ENCODE results near the gene ITGB1BP2. TPM values are rescaled to one million over a fixed set of nuclear protein-coding genes. Genes with fewer than 3 reads are reported as not detected.
"Not testable (repeated sequence)": the region's sequence is repeated elsewhere in the genome, so short reads cannot be mapped to it uniquely, and the experiment has no call there.

ITGB1BP2 gene
- total RNA-seq, 1 experiment from 2014 or later = 3.5 TPM

DNA sequence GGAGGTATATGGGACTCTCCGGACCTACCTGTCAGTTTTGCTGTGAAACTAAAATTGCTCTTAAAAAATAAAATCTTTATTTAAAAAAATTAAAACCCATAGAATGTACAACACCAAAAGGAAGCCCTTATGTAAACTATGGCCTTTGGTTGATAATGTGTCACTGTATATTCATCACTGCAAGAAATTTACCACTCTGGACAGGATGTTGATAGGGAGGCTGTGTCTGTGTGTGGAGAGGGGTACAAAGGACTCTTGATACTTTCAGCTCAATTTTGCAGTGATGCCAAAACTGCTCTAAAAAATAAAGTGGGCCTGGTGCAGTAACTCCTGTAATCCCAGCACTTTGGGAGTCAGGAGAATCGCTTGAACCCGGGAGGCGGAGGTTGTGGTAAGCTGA is 44.7 kb upstream of the ITGB1BP2 start (continued):
- TF ChIP-seq EZH2phosphoT487 (IDR thresholded peaks at IDR 0.05; ENCODE audit: borderline replicate concordance) (no peak), CBX3 (IDR thresholded peaks at IDR 0.05; ENCODE audit: low read depth) (no peak), YY1 (IDR thresholded peaks at IDR 0.05; ENCODE audit: extremely low read depth, insufficient replicate concordance, low read depth, low read length) (no peak)

DNA sequence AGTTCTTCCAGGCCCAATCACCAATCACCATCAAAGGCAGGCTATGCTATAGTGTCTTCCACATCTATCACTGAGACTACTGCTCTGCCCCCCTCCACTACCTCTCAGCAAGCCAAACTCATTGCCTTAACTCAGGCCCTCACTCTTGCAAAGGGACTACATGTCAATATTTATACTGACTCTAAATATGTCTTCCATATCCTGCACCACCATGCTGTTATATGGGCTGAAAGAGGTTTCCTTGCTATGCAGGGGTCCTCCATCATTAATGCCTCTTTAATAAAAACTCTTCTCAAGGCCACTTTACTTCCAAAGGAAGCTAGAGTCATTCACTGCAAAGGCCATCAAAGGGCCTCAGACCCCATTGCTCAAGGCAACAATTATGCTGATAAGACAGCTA is 32.9 kb upstream of the ITGB1BP2 start:
- H3K9me3 ChIP-seq (ENCODE audit: control insufficient read depth in 1 of 2, insufficient read depth in 1 of 2, low read depth in 1 of 2, low read length in 2 of 2); H3K27ac ChIP-seq (ENCODE audit: low read depth, low read length); H3K36me3 ChIP-seq (ENCODE audit: control insufficient read depth in 1 of 2, insufficient read depth in 2 of 2, low read length in 2 of 2); H3K27me3 ChIP-seq (ENCODE audit: insufficient read depth, low read length); H3K79me2 ChIP-seq (ENCODE audit: insufficient read depth, low read length); H3K4me3 ChIP-seq (replicated peaks in 1 of 2; ENCODE audit: low read depth in 1 of 2, low read length in 2 of 2); DNase-seq (ENCODE audit: low read depth, low spot score); H3K9me2 ChIP-seq (ENCODE audit: insufficient read depth); POLR2A ChIA-PET; RAD21 ChIA-PET (ENCODE audit: low non-redundant PET in 1 of 2, low total read pairs in 2 of 2, uncharacterized antibody in 2 of 2, unreplicated experiment in 2 of 2); intact Hi-C loops (cut with micrococcal nuclease); ATAC-seq; H2AFZ ChIP-seq (ENCODE audit: low read depth, low read length, poor library complexity, severe bottlenecking); H3K4me2 ChIP-seq (ENCODE audit: low read length); H4K20me1 ChIP-seq (ENCODE audit: insufficient read depth); H3K9ac ChIP-seq (ENCODE audit: low read length); CTCF ChIA-PET; H3K4me1 ChIP-seq (ENCODE audit: control insufficient read depth in 1 of 2, insufficient read depth in 2 of 2, low read length in 2 of 2); BruUV-seq (replicated peaks): not testable (repeated sequence)

GRCh38 chrX:71269801-71270395 is 31.7 kb upstream of the ITGB1BP2 start:
- Histone ChIP-seq H3K9me2 (ENCODE audit: insufficient read depth) (no peaks in the 10 kb centered on the region), H2AFZ (ENCODE audit: low read depth, low read length, poor library complexity, severe bottlenecking) (no peak overlapping the region), H3K4me1 (ENCODE audit: control insufficient read depth in 1 of 2, insufficient read depth in 2 of 2, low read length in 2 of 2) (no peaks in the 10 kb centered on the region), H3K4me2 (ENCODE audit: low read length) (no peak overlapping the region), H3K36me3 (ENCODE audit: control insufficient read depth in 1 of 2, insufficient read depth in 2 of 2, low read length in 2 of 2) (no peaks in the 10 kb centered on the region), H3K9me3 (ENCODE audit: control insufficient read depth in 1 of 2, insufficient read depth in 1 of 2, low read depth in 1 of 2, low read length in 2 of 2) (no peaks in the 10 kb centered on the region), H3K4me3 (replicated peaks in 1 of 2; ENCODE audit: low read depth in 1 of 2, low read length in 2 of 2) (no peak overlapping the region), H4K20me1 (ENCODE audit: insufficient read depth) (no peaks in the 10 kb centered on the region), H3K9ac (ENCODE audit: low read length) (no peak overlapping the region), H3K79me2 (ENCODE audit: insufficient read depth, low read length) (no peaks in the 10 kb centered on the region), H3K27me3 (ENCODE audit: insufficient read depth, low read length) (no peaks in the 10 kb centered on the region), H3K27ac (ENCODE audit: low read depth, low read length) (no peak overlapping the region)
- ChIA-PET RAD21 (ENCODE audit: low non-redundant PET in 1 of 2, low total read pairs in 2 of 2, uncharacterized antibody in 2 of 2, unreplicated experiment in 2 of 2) (no interaction called here), CTCF (no interaction called here), POLR2A (no interaction called here)
- ATAC-seq (no peak), DNase-seq (ENCODE audit: low read depth, low spot score) (no peak)
- intact Hi-C loops (cut with micrococcal nuclease) = no loop called here
- no TSS peak for BruUV-seq (replicated peaks)
- TF ChIP-seq ATF3 (IDR thresholded peaks at IDR 0.05) = no peak
- no peak for TF ChIP-seq RAD21 (IDR thresholded peaks at IDR 0.05; ENCODE audit: low read depth)
- TF ChIP-seq JUND (IDR thresholded peaks at IDR 0.05) = no peak
- TF ChIP-seq POLR2A (IDR thresholded peaks at IDR 0.05; ENCODE audit: borderline replicate concordance, extremely low read depth, insufficient read depth, insufficient read length) = no peak
- no peak for TF ChIP-seq ZBTB33 (IDR thresholded peaks at IDR 0.05; ENCODE audit: extremely low read depth, insufficient replicate concordance, low read length)
- no peak for TF ChIP-seq CEBPB (IDR thresholded peaks at IDR 0.05; ENCODE audit: low read depth)
- TF ChIP-seq SRF (IDR thresholded peaks at IDR 0.05; ENCODE audit: low read depth) = no peak
- TF ChIP-seq, protein P1, sequence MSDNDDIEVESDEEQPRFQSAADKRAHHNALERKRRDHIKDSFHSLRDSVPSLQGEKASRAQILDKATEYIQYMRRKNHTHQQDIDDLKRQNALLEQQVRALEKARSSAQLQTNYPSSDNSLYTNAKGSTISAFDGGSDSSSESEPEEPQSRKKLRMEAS (IDR thresholded peaks at IDR 0.05) = no peak
- TF ChIP-seq EZH2phosphoT487 (IDR thresholded peaks at IDR 0.05; ENCODE audit: borderline replicate concordance) = no peak
- no peak for TF ChIP-seq CTCF (IDR thresholded peaks at IDR 0.05 in 2 of 3, conservative IDR thresholded peaks at IDR 0.05 in 1 of 3; ENCODE audit: borderline replicate concordance in 1 of 3, insufficient read depth in 1 of 3, low read depth in 2 of 3, low read length in 2 of 3)
